Suprapubic skin (tissue), 4 donors: ENCODE results near the gene CPNE2.

Source experiments
- CTCF ChIP-seq, 2 donors: fragments of 200-600 bp in 1 of 2; fragments of 450-650 bp in 1 of 2; sonication (generic) in 1 of 2; IDR thresholded peaks; one replicate each; pipeline ENCODE4 v1.5.1; 2016 to 2019; ENCODE audit warnings: antibody characterized with exemption in 2 of 2, mild to moderate bottlenecking in 1 of 2, moderate library complexity in 1 of 2
- EP300 ChIP-seq: sonication (generic); formaldehyde crosslinking; IDR thresholded peaks from one replicate; pipeline ENCODE4 v1.6.1; 2017; ENCODE audit warnings: antibody characterized with exemption
- POLR2A ChIP-seq, 2 donors: fragments of 450-650 bp; IDR thresholded peaks; one replicate each; pipeline ENCODE4 v1.6.1; 2017; ENCODE audit warnings: antibody characterized with exemption in 2 of 2, mild to moderate bottlenecking in 2 of 2, moderate library complexity in 2 of 2
- POLR2AphosphoS5 ChIP-seq, 3 donors: sonication (generic); formaldehyde crosslinking; IDR thresholded peaks; one replicate each; pipeline ENCODE4 v1.6.1; 2017; ENCODE audit warnings: antibody characterized with exemption in 3 of 3

GRCh38 chr16:57054771-57055170, 37.6 kb upstream of the CPNE2 start:
- TF ChIP-seq CTCF (IDR thresholded peaks at IDR 0.05), result no peak
- TF ChIP-seq EP300, result no peak
- TF ChIP-seq POLR2AphosphoS5 (IDR thresholded peaks at IDR 0.05), result no peak
- TF ChIP-seq POLR2A (IDR thresholded peaks at IDR 0.05), result no peak
